BE2C (cell line): ENCODE data around the gene PRR19.

Experiments used
- DNase-seq: peaks from one replicate; pipeline ENCODE4 v3.0.0-alpha.2; 2020
- H3K27me3 ChIP-seq: fragments of 250-450 bp; sonication (Bioruptor Pico); 2 replicates; pipeline ENCODE4 v1.5.1; 2020; ENCODE audit warnings: mild to moderate bottlenecking
- H3K36me3 ChIP-seq: fragments of 250-450 bp; sonication (Bioruptor Pico); 2 replicates; pipeline ENCODE4 v1.5.1; 2020; ENCODE audit warnings: mild to moderate bottlenecking
- H3K4me1 ChIP-seq: fragments of 250-450 bp; sonication (Bioruptor Pico); 2 replicates; pipeline ENCODE4 v1.5.1; 2020
- H3K4me3 ChIP-seq: 2 replicates; pipeline ENCODE4 v1.5.1; 2011; ENCODE audit warnings: low read depth, low read length
- H3K9me3 ChIP-seq: fragments of 250-450 bp; sonication (Bioruptor Pico); 2 replicates; pipeline ENCODE4 v1.5.1; 2020
- TF ChIP-seq, protein P1 (sequence below): IDR thresholded peaks from 2 replicates; pipeline ENCODE4 v1.5.1; 2012; ENCODE audit warnings: mild to moderate bottlenecking, low read depth, low read length

Gene PRR19

DNA sequence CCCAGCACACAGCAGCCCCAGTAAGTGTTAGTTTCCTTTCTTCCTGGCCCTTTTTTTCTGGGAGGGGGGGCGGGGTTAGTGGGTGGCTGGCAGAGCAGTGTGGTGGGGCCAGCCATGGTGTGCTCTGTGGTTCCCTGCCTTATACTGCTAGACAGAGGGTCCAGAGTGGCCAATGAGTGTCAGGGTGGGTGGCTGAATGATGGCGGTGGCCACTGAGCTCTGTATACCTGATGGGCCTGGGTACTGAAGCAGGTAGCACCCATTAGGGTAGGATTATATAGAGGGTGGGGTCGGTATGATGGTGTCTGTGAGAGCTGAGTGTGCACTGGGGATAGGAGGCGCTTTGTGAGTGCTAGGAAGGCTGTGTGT lies 19.1 kb upstream of the PRR19 start:
- TF ChIP-seq, protein P1, sequence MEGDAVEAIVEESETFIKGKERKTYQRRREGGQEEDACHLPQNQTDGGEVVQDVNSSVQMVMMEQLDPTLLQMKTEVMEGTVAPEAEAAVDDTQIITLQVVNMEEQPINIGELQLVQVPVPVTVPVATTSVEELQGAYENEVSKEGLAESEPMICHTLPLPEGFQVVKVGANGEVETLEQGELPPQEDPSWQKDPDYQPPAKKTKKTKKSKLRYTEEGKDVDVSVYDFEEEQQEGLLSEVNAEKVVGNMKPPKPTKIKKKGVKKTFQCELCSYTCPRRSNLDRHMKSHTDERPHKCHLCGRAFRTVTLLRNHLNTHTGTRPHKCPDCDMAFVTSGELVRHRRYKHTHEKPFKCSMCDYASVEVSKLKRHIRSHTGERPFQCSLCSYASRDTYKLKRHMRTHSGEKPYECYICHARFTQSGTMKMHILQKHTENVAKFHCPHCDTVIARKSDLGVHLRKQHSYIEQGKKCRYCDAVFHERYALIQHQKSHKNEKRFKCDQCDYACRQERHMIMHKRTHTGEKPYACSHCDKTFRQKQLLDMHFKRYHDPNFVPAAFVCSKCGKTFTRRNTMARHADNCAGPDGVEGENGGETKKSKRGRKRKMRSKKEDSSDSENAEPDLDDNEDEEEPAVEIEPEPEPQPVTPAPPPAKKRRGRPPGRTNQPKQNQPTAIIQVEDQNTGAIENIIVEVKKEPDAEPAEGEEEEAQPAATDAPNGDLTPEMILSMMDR: no peak

DNA sequence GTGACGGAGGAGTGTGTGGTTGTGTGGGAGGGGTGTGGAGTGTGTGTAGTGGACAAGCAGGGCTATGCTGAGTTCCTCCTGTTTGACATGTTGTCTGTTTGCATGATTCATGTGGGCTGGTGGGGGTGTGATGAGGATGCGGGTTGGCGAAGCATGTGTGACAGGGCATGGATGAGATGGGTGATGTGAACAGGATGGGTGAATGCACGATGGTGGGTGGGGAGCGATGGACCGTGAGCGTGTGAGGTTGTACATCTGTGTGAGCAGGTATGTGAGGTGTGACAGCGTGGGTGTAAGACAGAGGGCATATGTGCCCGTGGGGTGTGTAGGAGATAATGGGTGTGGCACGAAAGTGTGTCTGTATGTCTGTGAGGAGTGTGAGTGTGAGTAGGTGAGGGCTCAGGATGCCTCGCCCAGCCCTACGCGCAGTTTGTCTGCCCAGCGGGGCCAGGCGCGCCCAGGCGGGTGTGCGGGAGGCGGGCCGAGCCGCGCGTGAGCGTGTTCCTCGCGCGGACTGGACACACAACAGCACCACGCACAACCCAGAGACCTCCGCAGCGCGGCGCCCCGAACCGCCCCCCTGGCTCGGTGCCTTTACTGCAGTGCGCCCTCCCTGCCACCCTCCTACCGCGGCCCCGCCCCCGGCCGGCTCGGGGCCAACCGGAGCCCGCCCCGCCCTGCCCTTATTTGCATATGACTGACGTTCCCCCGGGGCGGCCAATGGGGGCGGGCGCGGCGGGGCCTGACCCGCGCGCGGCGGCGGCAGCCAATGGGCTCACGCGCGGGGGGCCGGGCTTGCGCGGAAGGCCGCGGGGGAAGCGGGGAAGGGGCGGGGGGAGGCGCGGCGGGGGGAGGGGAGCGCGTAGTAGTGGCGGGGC lies 18.5 kb upstream of the PRR19 start:
- Histone ChIP-seq H3K4me3 (peak overlapping the region; percentile 51), H3K36me3 (peaks cover 18% of the 10 kb centered on the region), H3K9me3 (no peaks in the 10 kb centered on the region), H3K4me1 (peaks cover 39% of the 10 kb centered on the region), H3K27me3 (no peaks in the 10 kb centered on the region)
- DNase-seq: peak; percentile 98
- TF ChIP-seq, protein P1: no peak

More for the DNA sequence above, 19.1 kb upstream of the PRR19 start:
- no peaks in the 10 kb centered on the region for H3K9me3 ChIP-seq
- peaks cover 12% of the 10 kb centered on the region for H3K36me3 ChIP-seq
- H3K4me3 ChIP-seq: peak overlapping the region; percentile 51; the same call in 1 of the 2 replicates
- H3K27me3 ChIP-seq: no peaks in the 10 kb centered on the region
- no peak for DNase-seq
- peaks cover 45% of the 10 kb centered on the region for H3K4me1 ChIP-seq

DNA sequence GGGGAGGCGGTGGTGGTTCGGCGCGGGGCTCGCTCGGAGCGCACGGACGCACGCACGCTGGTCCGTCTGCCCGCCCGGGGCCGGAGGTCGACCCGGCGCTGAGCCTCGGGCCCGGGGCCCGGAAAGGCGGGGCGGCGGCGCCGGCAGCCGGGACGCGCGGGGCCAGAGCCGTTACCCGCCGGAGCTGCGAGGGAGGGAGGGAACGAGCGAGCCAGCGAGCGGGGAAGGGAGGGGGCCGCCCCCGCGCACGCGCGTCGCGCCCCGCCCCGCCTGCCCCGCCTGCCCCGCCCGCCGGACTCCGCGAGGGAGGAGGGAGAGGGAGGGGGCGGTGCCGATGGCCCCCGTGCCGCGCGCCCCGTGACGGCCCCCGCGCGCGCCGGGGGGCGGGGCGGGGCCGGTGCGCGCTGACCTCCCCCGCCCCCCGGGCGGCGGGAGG lies 17.8 kb upstream of the PRR19 start:
- H3K4me1 ChIP-seq: peaks cover 32% of the 10 kb centered on the region
- DNase-seq: peak; percentile 88
- H3K4me3 ChIP-seq: no peak overlapping the region
- H3K9me3 ChIP-seq: no peaks in the 10 kb centered on the region
- peaks cover 23% of the 10 kb centered on the region for H3K36me3 ChIP-seq
- H3K27me3 ChIP-seq: no peaks in the 10 kb centered on the region
- TF ChIP-seq, protein P1: no peak

DNA sequence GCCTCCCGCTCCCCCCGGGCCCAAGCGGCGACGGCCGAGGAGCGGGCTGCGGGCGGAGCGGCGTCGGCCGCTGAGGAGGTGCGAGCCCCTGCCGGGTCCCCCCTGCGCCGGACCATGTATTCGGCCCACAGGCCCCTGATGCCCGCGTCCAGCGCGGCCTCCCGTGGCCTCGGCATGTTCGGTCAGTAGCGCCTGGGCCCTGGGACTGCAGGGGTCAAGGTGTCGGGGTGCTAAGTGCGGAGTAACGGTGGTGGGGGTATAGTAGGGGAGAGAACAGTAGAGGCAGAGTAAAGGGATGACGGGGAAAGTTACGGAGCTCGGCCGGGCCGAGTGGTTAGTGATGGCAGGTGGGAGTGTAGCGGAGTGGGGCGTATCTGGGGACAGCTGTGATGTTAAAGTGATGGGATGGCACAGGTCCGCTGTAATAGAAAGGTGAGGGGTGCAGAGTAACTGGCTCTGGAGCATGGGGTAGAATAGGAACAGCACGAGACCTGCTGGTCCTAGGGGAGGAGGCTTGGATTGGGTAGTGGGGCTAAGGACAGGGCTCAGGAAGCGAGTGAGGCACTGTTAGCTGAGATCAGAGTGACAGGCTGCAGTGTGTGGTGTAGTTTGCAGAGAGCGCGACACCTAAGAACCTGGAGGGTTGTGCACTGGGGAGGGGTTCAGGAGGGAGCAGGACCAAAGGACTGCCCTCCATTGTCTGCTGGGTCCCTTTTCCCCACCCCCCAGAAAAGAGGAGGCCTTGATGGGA lies 17.2 kb upstream of the PRR19 start:
- peaks cover 30% of the 10 kb centered on the region for H3K36me3 ChIP-seq
- peak overlapping the region; percentile 68 for H3K4me3 ChIP-seq
- TF ChIP-seq, protein P1: no peak
- peak; percentile 17 for DNase-seq
- H3K9me3 ChIP-seq: no peaks in the 10 kb centered on the region
- no peaks in the 10 kb centered on the region for H3K27me3 ChIP-seq
- H3K4me1 ChIP-seq: peaks cover 27% of the 10 kb centered on the region

DNA sequence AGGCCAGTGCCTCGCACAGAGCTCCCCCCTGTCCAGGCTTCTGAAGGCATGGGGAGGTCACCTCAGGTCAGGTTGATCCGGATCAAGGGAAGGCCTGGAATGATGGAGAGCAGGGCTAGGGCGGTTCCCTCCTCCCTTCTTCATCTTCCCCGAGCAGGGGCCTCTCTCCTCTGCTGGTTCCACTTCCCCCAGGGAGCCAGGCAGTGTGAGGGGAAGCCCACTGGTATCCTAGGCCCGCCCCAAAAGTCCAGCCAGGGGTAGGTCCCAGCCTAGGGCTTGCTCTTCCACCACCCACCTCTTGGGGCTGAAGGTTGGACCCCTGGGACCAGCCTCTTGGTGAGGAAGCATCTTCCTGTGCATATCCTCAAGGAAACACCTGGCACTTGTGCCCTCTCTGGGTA lies 16.4 kb upstream of the PRR19 start:
- no peaks in the 10 kb centered on the region for H3K27me3 ChIP-seq
- peak; percentile 46 for DNase-seq
- peaks cover 38% of the 10 kb centered on the region for H3K36me3 ChIP-seq
- H3K4me1 ChIP-seq: peaks cover 27% of the 10 kb centered on the region
- H3K4me3 ChIP-seq: peak overlapping the region; percentile 68
- TF ChIP-seq, protein P1: peak; percentile 4; the same call in 1 of the 2 replicates
- no peaks in the 10 kb centered on the region for H3K9me3 ChIP-seq
